HL-60 (cell line): Measurements from ENCODE around the gene SBF1.

Experiments used
- CTCF ChIP-seq: IDR thresholded peaks from one replicate; pipeline ENCODE4 v1.5.1; 2011; ENCODE audit warnings: low read length, control low read depth, inconsistent platforms; ENCODE audit not compliant: insufficient read depth
- GABPA ChIP-seq: IDR thresholded peaks from 2 replicates; pipeline ENCODE4 v1.6.1; 2012; ENCODE audit warnings: low read depth
- REST ChIP-seq: IDR thresholded peaks from 2 replicates; pipeline ENCODE4 v1.6.1; 2012; ENCODE audit warnings: low read depth; ENCODE audit not compliant: insufficient replicate concordance

GRCh38 chr22:50516068-50516467 lies 41.2 kb upstream of the SBF1 start:
- TF ChIP-seq REST: no peak
- TF ChIP-seq CTCF: no peak
- no peak for TF ChIP-seq GABPA
